A549 treated with CpdA at 1 μM for 4 hours (cell line): ENCODE results near the gene TFEC. TPM values are rescaled to one million over a fixed set of nuclear protein-coding genes. Genes with fewer than 3 reads are reported as not detected.

ENCODE experiments used
- total RNA-seq: library from RNA; stranded (reverse); fragments of 200-300 nt; extraction: Qiagen RNA extraction; gene quantifications from 5 replicates; pipeline ENCODE4 v1.2.3, GENCODE V29; 2022; ENCODE audit warnings: low read depth

The TFEC gene, protein sequence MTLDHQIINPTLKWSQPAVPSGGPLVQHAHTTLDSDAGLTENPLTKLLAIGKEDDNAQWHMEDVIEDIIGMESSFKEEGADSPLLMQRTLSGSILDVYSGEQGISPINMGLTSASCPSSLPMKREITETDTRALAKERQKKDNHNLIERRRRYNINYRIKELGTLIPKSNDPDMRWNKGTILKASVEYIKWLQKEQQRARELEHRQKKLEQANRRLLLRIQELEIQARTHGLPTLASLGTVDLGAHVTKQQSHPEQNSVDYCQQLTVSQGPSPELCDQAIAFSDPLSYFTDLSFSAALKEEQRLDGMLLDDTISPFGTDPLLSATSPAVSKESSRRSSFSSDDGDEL
- total RNA-seq, result 0.01 to 0.10 TPM in 2 of 5 replicates, not detected in the others

DNA sequence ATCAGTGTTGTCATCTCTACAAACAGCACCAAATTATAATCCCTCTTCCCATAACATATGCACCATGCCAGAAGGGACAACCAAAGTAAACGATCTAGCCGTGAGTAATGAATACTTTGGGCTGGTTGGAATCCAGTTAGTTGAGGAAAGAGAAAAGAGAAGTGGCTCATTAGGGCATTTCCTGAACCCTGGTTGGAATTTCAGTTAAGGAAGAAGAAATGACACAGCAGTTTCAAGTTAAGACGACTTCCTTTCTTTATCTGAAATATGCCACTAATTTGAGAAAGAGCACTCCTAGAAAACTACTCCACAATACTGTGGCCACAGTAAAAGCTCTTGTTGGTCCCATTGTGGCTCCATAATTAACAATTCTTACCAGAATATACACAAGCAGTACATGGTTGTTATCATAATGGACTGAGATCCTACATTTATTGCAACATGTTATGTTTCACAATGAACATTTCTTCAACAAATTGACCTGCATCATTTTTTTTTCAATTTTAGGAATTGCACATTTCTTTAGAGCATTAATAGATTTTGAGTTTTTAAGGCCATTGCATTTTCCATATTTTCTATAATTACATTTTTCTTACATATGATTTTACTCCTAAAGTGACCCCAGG is at the start of gene TFEC:
Gene TFEC (minus strand): TSS at position 113 of the 626 bp plus-strand sequence. CDS start 46,322 bp downstream, outside the sequence.

Other genes with a start within 250 kb of the TFEC start
- 47.5 to 65.9 TPM (median 54.0 TPM) in 5 replicates for gene TES, start 179.8 kb upstream of the TFEC start, total RNA-seq